Chondrocyte (in vitro differentiated cells): ENCODE measurements around the gene THAP6. TPM values are rescaled to one million over a fixed set of nuclear protein-coding genes. Genes with fewer than 3 reads are reported as not detected.
"Not testable (repeated sequence)": the region's sequence is repeated elsewhere in the genome, so short reads cannot be mapped to it uniquely, and the experiment has no call there.

Experiments
- DNase-seq: peaks from one replicate; pipeline ENCODE4 v3.0.0; 2021; ENCODE audit warnings: mixed read lengths, low spot score
- H3K27ac Mint-ChIP-seq: one replicate; pipeline ENCODE4 v1.8.0; 2021; ENCODE audit warnings: mild to moderate bottlenecking, moderate library complexity, mixed read lengths; ENCODE audit not compliant: unreplicated experiment
- H3K27me3 Mint-ChIP-seq: 2 replicates; pipeline ENCODE4 v1.8.0; 2021; ENCODE audit warnings: low read depth, mixed read lengths
- H3K36me3 Mint-ChIP-seq: 2 replicates; pipeline ENCODE4 v1.8.0; 2021; ENCODE audit warnings: low read depth, mixed read lengths
- H3K4me1 Mint-ChIP-seq: 2 replicates; pipeline ENCODE4 v1.8.0; 2021; ENCODE audit warnings: low read depth, mild to moderate bottlenecking, mixed read lengths
- H3K4me3 Mint-ChIP-seq: one replicate; pipeline ENCODE4 v1.8.0; 2021; ENCODE audit warnings: mild to moderate bottlenecking, moderate library complexity, mixed read lengths; ENCODE audit not compliant: unreplicated experiment
- H3K9me3 Mint-ChIP-seq: 2 replicates; pipeline ENCODE4 v1.8.0; 2021; ENCODE audit warnings: low read depth, mixed read lengths
- total RNA-seq: library from RNA; stranded (reverse); gene quantifications from 3 replicates; pipeline ENCODE4 v1.2.1, GENCODE V29; 2021
- TF ChIP-seq, protein P1 (sequence below): fragments of 200-600 bp; sonication (generic); IDR thresholded peaks from 2 replicates; pipeline ENCODE4 v1.5.0; 2021; ENCODE audit warnings: antibody characterized with exemption, mild to moderate bottlenecking, moderate library complexity

THAP6 gene
- total RNA-seq, 1 donor from 2014 or later: 12.9 TPM

DNA sequence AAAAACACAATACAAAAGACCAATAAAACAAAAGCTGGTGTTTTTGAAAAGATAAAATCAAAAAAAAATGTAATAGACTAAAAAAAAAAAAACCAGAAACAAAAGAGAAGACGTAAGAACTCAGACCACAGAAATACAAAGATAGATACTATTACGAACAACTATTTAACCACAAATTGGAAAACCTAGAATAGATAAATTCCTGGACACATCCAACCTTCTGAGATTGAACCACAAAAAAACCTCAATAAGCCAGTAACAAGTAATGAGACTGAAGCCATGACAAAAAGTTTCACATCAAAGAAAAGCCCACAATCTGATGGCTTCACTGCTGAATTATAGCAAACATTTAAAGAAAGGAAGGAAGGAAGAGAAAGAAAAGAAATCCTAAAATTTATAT lies 16.2 kb upstream of the THAP6 start:
- H3K27me3 Mint-ChIP-seq: no peaks in the 10 kb centered on the region
- TF ChIP-seq, protein P1, sequence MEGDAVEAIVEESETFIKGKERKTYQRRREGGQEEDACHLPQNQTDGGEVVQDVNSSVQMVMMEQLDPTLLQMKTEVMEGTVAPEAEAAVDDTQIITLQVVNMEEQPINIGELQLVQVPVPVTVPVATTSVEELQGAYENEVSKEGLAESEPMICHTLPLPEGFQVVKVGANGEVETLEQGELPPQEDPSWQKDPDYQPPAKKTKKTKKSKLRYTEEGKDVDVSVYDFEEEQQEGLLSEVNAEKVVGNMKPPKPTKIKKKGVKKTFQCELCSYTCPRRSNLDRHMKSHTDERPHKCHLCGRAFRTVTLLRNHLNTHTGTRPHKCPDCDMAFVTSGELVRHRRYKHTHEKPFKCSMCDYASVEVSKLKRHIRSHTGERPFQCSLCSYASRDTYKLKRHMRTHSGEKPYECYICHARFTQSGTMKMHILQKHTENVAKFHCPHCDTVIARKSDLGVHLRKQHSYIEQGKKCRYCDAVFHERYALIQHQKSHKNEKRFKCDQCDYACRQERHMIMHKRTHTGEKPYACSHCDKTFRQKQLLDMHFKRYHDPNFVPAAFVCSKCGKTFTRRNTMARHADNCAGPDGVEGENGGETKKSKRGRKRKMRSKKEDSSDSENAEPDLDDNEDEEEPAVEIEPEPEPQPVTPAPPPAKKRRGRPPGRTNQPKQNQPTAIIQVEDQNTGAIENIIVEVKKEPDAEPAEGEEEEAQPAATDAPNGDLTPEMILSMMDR: no peak
- H3K27ac Mint-ChIP-seq: no peak overlapping the region
- peaks cover 16% of the 10 kb centered on the region for H3K9me3 Mint-ChIP-seq
- H3K4me3 Mint-ChIP-seq: no peak overlapping the region
- H3K4me1 Mint-ChIP-seq: peaks cover 7% of the 10 kb centered on the region
- H3K36me3 Mint-ChIP-seq: peaks cover 25% of the 10 kb centered on the region
- DNase-seq: no peak

DNA sequence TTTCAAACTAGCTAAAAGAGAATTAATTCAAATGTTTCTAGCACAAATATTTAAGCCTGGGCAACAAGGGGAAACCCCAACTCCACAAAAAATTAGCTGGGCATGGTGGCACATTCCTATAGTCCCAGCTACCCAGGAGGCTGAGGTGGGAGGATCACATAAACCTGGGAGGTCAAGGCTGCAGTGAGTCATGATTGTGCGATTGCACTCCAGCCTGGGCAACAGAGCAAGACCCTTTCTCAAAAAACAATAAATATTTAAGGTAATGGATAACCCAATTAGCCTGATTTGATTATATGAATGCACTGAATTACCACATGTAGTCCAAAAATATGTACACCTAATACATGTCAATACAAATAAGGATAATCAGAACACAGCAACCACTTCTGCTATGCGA lies 14.4 kb upstream of the THAP6 start:
- peaks cover 16% of the 10 kb centered on the region for H3K9me3 Mint-ChIP-seq
- H3K36me3 Mint-ChIP-seq: peaks cover 26% of the 10 kb centered on the region
- TF ChIP-seq, protein P1: no peak
- no peaks in the 10 kb centered on the region for H3K27me3 Mint-ChIP-seq
- peaks cover 7% of the 10 kb centered on the region for H3K4me1 Mint-ChIP-seq
- no peak overlapping the region for H3K27ac Mint-ChIP-seq
- DNase-seq: no peak
- no peak overlapping the region for H3K4me3 Mint-ChIP-seq

DNA sequence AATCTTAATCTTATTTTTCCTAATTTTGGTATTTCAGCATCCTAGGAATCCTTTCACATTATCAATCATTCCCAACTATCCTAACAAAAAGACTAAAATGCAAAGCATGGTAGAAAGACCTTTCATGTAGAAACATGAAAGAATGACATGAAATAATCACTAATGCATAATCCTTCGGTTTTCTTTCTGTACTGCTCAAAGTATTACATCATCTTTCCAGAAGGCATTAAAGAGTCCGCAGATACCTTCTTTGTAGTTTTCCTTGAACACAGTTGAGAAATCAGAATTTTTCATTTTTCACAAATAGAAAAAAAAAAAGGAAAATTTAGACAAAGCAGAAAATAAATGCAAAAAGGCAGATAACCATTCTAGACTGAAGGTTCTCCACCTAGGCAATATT lies 11.6 kb upstream of the THAP6 start:
- no peak for DNase-seq
- Mint-ChIP-seq H3K9me3 (peaks cover 16% of the 10 kb centered on the region), H3K36me3 (peaks cover 33% of the 10 kb centered on the region), H3K4me3 (no peak overlapping the region), H3K4me1 (no peaks in the 10 kb centered on the region), H3K27me3 (no peaks in the 10 kb centered on the region), H3K27ac (no peak overlapping the region)
- TF ChIP-seq, protein P1: no peak

DNA sequence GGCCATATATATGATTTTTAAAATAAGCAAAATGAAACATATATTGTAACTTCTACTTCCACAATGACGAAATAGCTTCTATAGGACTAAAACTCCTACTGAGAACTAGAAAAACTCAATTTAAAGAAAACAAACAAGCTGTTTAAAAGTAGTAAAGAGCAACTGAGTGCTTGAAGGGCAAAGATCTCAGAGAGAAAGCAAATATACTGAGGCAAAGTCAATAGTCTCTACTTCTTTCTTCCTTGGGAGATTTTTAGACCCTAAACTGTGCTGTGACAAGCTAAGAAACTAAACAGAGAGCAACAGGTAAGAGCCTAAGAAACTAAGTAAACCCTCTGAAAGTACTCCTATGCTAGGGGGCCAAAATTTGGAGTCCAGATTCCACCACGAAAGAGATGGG lies 8.6 kb upstream of the THAP6 start:
- Mint-ChIP-seq H3K36me3 (peaks cover 16% of the 10 kb centered on the region), H3K4me3 (no peak overlapping the region), H3K4me1 (peaks cover 14% of the 10 kb centered on the region), H3K27me3 (no peaks in the 10 kb centered on the region), H3K9me3 (no peaks in the 10 kb centered on the region), H3K27ac (no peak overlapping the region)
- TF ChIP-seq, protein P1: no peak
- no peak for DNase-seq

DNA sequence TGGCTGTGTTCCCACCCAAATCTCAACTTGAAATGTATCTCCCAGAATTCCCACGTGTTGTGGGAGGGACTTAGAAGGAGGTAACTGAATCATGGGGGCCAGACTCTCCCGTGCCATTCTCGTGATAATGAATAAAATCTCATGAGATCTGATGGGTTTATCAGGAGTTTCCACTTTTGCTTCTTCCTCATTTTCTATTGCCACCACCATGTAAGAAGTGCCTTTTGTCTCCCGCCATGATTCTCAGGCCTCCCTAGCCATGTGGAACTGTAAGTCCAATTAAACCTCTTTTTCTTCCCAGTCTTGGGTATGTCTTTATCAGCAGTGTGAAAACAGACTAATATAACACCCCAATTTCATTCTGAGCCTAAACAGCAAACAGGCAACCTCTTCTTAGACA lies 4.7 kb upstream of the THAP6 start:
- DNase-seq, H3K27me3 Mint-ChIP-seq, H3K9me3 Mint-ChIP-seq, H3K27ac Mint-ChIP-seq, H3K4me3 Mint-ChIP-seq, H3K36me3 Mint-ChIP-seq: not testable (repeated sequence)
- peaks cover 14% of the 10 kb centered on the region for H3K4me1 Mint-ChIP-seq

DNA sequence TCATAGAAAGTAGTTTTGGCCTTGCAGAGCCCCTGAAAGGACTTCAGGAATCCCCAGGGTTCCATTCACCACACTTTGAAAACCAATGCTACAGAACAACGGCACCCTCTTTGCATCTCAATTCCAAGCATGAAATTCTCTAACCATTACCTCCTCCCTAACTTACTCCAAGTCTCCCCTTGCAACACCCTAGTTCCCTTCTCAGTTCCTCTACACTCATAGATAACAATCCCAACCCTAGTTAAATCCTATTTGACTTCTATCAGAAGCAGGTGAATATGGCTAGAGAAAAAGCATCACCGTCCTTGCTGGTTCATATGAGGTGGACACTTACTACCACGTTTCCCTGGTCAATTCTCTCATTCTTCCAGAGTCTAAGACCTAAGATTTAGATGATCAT lies 2.4 kb upstream of the THAP6 start:
- TF ChIP-seq, protein P1: no peak
- no peaks in the 10 kb centered on the region for H3K27me3 Mint-ChIP-seq
- H3K36me3 Mint-ChIP-seq: peaks cover 2% of the 10 kb centered on the region
- no peak overlapping the region for H3K27ac Mint-ChIP-seq
- peaks cover 24% of the 10 kb centered on the region for H3K4me1 Mint-ChIP-seq
- H3K9me3 Mint-ChIP-seq: no peaks in the 10 kb centered on the region
- H3K4me3 Mint-ChIP-seq: no peak overlapping the region
- DNase-seq: no peak
